GM19328 (cell line): Measurements from ENCODE around the gene SLC2A8.

Source experiments
- ATAC-seq: cut with Tn5 transposase; IDR thresholded peaks from one replicate; pipeline ENCODE4 v1.9.1; 2021; ENCODE audit warnings: mild to moderate bottlenecking, moderate library complexity; ENCODE audit not compliant: unreplicated experiment

SLC2A8 gene, protein sequence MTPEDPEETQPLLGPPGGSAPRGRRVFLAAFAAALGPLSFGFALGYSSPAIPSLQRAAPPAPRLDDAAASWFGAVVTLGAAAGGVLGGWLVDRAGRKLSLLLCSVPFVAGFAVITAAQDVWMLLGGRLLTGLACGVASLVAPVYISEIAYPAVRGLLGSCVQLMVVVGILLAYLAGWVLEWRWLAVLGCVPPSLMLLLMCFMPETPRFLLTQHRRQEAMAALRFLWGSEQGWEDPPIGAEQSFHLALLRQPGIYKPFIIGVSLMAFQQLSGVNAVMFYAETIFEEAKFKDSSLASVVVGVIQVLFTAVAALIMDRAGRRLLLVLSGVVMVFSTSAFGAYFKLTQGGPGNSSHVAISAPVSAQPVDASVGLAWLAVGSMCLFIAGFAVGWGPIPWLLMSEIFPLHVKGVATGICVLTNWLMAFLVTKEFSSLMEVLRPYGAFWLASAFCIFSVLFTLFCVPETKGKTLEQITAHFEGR

GRCh38 chr9:127396808-127397645 is at the start of gene SLC2A8:
SLC2A8 (plus strand) TSS chr9:127397169; CDS start chr9:127397231, 62 bp downstream.
- ATAC-seq, result peak; percentile 96

DNA sequence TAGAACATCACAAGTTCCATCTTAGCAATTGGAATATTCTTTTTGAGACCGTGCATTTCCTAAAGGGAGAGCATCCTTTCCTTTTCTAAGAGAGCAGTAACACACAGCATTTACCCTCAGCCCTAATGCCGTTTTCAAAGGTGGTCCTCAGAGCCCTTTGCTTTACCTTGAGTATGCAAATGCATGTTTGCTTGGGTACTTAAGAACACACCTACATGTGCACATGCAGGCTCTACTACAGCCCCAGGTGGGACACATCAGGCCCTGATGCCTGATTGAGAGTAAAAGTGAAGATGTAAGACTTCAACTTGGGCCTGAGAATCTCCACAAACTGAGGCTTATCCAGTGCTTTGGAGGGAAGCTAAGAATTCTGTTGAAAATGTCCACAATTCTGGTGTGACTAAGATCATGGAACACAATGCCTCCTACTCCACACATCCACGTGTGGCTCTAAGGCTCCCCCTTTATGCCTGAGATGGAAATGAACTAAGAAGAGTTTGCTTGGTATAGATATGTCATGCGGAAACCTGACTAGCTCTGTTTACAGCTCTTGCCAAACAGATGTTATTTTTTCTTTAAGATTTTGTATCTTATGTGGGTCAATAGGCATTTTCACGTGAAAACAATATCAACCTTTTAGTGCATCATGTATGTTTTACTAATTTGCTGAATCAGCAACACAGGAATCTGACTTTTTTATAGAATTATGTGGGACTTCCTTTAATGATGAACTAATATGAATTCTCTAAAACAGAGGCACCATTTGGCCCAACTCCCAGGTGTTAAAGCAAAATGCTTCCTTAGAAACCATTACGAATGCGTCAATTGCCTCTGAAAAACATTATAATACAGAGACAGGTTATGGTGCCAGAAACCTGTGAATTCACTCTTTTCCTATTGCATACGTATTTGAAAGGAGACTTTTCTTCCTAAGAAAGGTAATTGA is 48.9 kb upstream of the SLC2A8 start:
- no peak for ATAC-seq

DNA sequence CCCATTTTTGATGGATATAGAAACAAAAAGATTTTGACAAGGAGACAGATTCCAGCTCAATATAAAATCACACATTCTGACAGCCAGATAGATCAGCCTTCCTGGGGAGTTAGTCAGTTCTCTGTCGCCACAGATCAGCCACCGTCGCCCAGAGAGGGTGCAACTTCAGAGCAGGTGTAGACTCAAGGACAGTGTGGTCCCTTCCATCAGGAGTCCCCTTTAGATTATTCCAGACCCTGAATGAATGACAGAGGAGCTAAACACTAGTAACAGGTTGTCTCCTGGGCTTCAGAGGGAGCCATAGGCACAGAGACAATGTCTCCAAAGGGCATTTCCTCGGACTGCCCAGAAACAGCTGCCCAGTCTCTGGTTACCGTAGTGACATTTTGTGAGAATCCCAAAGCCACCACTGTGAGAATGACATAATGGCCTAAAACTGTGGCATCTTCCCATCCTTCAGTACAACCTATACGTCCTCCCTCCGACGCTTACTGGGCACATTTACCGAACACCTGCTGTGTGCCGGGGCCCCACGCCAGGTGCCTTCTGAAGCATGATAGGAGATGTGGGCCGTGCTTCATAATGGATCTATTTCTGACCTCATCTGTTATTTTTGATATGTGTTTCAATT is 47.4 kb upstream of the SLC2A8 start:
- ATAC-seq, result no peak

DNA sequence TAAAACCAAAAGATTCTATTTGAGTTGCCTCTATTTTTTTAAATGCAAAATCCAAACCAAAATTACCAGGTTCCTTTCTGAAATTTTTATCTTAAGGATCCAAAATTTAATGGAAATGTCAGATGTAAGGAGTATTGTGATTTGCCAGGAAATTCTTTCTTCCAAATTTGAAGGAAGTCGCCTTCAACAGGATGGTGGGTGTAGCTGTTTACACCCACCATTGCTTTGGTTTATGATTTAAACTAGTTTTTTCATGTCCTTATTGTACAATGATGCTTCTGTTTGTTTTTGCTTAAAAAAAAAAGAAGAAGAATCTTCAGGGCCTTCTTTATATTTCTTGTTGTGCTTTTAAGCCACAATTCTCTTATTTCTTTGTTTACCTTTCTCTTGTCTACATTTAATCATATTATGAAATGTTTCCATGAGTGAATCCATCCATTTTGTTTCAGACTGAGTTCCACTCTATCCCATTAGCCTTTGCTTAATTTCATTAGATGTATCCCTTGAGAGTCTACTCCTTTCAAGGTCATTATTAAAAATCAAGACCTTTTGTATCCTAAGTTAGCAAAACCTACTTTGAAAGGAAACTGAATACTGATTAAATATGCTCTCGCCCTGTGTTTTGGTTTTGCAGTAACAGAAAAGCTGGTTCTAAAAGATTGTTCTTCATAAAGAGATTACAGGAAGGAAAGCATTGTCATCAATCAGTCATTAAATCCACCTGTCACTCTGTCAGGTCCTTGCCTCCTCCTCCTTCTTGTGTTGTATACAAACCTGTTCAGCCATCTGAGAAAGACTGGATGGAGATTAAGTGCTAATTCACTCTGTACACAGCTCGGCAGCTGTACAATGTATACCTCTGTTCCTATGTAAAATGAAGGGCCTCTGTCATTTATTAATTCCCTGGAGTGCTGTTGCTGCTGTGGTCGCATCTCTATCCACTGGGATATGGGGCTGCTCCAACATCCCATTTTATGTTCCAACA is 45.5 kb upstream of the SLC2A8 start:
- ATAC-seq, result no peak

- ATAC-seq, result no peak
These were observed 43.1 kb upstream of the SLC2A8 start for GRCh38 chr9:127353882-127354281.

- ATAC-seq, result no peak
These were observed 40.1 kb upstream of the SLC2A8 start for GRCh38 chr9:127356906-127357305.

DNA sequence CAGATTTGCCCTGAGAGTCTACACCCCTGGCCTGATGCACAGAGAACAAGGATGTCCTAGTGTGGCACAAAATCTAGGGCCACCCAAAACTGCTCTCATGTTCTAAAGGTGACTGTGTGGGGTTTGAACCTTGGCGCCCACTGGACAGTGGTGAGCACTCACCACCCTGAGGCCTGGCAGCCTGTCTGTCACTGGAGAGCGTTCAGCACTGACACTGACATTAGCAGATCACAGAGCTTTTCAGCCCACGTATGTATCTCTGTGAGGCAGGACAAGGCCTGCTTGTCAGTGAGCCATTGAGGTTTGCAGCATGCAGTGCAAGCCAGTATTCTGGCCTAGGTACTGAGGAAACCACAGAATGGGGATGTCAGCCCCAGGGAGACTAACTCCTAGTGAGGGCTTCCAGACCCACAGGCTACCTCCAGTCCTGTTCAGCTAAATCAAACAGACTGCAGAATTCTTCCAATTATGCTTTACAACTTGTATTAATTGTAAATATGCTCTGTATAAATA is 38.9 kb upstream of the SLC2A8 start:
- no peak for ATAC-seq

DNA sequence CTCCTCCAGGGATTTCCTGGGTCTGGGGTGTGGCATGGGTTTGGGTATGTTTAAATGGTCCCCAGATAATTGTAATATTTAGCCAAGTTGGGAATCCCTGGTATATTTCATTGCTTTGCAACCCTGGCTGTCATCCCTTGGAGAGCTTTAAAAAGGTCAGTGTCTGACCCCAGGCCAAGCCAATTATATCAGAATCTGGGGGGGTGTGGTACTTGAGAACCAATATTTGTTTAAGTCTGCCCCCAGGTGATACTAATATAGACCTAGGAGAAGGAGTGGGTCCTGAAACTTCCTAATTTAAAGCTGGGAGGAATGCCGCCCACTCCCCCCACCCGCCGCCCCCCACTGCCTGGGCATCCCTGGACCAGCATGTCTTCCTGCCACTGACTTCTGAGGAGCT is 38.2 kb upstream of the SLC2A8 start:
- ATAC-seq, result no peak

DNA sequence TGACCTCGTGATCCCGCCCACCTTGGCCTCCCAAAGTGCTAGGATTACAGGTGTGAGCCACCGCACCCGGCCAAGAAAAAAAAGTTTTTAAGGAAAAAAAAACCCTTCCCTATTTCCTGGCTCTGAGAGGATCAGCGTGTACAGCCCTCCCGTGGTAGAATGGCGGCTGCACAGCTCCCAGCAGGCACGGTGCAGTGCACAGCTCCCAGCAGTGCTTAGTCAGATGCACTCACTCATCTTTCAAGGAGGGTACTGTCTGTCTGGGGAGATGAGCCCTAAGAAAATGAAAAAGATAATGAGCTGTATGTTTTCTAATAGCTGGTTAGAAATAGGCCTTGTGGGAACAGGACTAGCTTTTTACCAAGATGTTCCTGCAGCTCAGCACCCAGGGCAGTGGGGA is 36.7 kb upstream of the SLC2A8 start:
- no peak for ATAC-seq

- no peak for ATAC-seq
These were observed 36.1 kb upstream of the SLC2A8 start for GRCh38 chr9:127360829-127361228.

GRCh38 chr9:127361561-127361960 is 35.4 kb upstream of the SLC2A8 start:
- ATAC-seq, result no peak

DNA sequence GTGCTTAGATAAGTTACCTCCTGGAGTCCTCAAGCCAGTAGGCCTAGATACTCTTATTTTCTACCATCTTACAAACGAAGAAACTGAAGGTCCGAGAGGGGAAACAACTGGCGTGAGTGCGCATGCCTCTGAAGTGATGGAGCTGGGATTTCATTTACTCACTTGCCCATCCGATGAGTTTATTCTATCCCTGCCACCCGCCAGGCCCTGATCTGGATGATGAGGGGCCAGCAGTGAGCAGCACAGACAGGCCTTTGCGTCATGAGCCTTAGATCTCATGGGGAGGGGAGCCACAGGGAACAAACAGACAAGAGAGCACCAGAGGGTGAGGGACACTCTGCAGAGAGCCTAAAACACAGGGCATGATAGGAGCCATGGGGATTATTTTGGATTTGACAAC is 34.1 kb upstream of the SLC2A8 start:
- no peak for ATAC-seq

DNA sequence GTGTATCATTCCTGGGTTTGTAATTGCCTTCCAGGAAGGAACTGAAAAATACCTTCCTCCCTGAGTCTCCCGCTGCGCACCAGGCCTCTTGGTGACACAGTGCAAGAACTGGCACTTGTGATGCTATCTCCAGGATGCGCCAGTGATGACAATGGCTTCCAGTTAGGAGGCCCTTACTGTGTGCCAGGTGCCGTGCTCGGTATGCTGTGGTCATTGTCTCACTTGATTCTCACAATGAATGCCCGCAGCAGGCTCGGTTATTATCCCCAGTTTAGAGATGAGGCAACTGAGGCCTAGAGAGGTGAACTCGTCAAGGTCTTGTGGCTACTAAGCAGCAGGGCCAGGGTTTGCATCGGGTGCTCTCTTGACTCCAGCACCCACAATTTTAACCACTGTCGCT is 31.5 kb upstream of the SLC2A8 start:
- ATAC-seq, result no peak

DNA sequence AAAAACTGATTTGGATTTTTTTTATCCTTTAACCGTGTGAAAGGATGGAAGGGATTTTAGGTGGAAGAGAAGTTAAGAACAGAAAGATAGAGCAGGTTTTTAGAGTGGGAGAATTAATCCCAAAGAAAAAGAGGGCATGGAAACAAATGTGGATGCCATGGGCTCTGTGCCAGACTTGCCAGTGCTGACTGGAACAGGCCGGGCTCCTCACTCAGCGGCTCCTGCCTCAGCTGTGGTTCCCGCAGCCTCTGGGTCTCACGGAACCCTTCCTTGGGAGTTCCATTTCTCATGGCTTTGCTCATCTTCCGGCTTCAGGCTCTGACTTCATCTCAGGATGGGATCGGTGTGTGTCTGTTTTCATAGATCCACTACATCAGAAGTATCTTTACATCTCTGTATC is 30.4 kb upstream of the SLC2A8 start:
- no peak for ATAC-seq

- ATAC-seq, result no peak
These were observed 28.0 kb upstream of the SLC2A8 start for GRCh38 chr9:127368852-127369402.

- ATAC-seq, result no peak
These were observed 27.5 kb upstream of the SLC2A8 start for GRCh38 chr9:127369428-127369827.

- ATAC-seq, result no peak
These were observed 26.8 kb upstream of the SLC2A8 start for GRCh38 chr9:127370147-127370579.
